Fibroblast of skin of left quadriceps (primary cell): ENCODE measurements around the gene SLC24A2.
"Not testable (repeated sequence)": the region's sequence is repeated elsewhere in the genome, so short reads cannot be mapped to it uniquely, and the experiment has no call there.

Experiments
- DNase-seq, 2 experiments: peaks; one replicate each; pipeline ENCODE4 v3.0.0-alpha.2; 2013; ENCODE audit warnings: low read depth in 2 of 2

The SLC24A2 gene

DNA sequence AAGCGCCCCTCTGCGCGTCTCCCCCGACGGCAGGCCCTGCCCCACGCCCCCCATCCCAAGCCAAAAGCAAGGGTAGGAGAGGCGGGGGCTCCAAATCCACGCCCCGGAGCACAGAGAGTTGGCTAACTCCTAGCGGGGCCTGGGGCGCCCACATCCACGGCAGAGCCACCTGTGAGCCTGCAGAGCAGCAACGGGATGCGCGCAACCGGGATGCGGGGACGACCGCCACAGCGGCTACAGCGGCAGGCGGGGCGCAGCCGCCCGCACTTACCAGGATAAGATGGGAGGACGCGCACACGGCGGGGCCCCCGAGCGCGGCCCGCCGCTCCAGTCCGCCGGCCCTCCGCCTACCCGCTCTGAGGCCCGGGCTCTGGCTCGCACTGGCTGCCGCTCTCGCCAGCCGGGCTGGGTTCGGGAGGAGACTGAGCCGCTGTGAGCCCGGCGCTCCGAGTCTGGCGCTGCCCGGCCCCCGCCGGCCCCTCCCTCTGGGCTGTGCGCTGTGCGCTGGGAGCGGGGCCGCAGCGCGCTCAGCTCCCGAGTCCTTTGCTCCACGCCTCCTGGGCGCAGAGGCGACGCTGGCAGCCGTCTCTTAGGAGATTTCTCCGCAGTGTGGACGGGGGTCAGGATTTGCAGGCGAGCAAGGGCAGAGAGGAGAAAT is at the start of gene SLC24A2:
Gene SLC24A2, minus strand, starts transcription at position 424 of the 658 bp plus-strand sequence.
- no peak for DNase-seq

DNA sequence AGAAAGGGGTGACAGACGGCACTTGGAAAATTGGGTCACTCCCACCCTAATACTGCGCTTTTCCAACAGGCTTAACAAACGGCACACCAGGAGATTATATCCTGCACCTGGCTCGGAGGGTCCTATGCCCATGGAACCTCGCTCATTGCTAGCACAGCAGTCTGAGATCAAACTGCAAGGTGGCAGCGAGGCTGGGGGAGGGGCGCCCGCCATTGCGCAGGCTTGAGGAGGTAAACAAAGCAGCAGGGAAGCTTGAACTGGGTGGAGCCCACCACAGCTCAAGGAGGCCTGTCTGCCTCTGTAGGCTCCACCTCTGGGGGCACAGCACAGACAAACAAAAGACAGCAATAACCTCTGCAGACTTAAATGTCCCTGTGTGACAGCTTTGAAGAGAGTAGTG is 44.5 kb upstream of the SLC24A2 start:
- DNase-seq: not testable (repeated sequence)

DNA sequence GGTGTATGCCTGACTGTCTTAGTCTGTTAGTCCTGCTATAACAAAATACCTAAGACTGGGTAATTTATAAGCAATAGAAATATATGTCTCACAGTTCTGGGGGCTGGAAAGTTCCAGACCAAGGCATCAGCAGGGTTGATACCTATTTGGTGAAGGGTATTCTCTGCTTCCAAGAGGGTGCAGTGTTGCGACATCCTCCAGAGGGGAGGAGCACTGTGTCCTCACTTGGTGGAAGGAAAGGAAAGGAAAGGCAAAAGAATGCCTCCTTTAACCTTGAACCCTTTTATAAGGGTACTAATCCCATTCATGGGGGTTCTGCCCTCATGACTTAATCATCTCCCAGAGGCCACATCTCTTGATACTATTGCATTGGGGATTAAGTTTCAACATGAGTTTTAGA is 42.0 kb upstream of the SLC24A2 start:
- DNase-seq: no peak

DNA sequence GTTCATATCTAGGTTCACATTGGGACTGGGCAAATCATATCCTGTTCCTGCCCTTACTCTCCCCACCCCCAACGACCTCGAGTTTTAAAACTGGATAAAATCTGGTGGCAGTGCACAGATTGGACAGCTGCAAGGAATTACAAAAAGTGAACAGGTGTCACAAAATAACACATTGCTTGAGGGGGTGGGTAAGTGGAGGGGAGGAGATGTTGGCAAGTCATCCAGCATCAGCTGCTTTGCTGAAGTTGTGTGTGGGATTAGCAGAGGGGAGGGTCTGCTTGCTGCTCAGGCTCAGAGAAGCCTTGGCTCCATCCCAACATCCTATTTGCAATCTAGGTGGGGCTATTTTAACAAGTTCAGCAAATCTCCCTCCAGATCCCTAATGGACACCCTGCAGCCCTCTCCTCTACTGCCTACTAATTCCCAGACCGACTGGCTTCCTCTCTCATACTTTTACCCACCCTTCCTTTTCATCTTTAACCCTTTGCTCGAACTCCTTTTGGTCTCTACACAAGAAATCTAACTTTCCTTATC is 39.8 kb upstream of the SLC24A2 start:
- DNase-seq: no peak

DNA sequence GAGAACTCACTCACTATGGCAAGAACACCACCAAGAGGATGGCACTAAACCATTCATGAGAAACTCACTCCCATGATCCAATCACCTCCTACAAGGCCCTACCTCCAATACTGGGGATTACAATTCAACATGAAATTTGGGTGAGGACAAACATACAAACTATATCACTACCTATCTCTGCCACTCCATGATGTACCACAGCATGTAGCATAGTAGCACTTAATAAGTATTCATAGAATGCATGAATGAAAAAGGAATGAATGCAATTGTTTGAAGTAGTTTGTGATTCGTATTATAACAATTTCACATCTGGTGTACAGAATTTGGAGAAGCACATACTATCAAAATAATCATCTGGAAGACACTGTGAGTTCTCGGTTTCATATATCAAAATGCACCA is 27.9 kb upstream of the SLC24A2 start:
- no peak for DNase-seq

DNA sequence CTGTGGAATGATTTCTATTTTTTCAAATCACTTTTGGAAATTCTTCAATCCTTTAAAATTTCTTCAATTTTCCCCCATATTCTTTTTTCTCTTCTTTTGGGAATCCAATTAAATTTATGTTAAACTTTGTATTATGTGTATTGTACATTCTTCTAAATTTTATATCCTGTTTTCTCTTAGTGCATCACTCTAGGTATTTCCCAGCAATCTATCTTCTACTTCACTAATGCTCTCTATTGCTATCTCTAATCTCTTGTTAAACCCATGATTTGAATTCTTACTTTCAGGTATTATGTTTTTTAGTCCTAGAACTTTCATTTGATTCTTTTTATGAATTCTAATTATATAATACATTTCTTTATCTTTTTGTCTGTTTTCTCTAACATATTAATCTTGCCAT is 23.4 kb upstream of the SLC24A2 start:
- DNase-seq: no peak

DNA sequence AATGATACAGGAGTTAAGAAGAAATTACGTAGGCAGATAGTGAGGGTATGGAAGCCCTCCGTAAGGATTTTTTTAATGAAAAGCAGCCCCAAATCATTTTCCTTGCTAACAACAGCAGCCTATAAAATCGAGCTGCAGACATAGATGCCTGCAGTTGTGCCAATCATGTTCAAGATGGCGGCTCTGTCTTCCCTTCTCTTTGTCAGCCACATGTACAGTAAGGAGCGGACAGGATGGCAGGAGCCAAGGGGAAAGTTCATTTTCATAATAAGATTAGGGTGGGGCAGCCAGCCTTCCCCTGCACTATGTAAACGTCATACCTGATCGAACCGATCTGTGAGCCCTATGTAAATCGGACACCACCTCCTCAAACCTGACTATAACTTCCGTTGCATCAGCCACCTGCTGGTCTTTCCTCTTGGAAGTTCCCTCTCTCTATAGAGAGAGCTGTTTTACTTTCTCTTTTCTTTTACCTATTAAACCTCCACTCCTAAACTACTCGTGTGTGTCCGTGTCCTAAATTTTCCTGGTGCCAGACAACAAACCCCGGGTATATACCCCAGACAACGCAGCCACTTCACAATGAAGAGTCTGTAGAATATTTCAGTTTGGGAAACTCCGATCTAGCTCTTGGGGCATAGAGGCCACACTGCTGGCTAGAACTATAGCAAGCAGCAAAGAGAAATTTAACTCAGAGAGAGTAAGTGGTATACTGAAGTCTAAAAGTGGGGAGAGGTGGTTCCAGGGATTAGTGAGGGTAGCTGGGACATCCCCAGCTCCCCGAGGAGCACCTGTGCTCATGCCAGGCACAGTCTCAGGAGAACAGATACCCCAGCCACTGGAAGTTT is 20.8 kb upstream of the SLC24A2 start:
- DNase-seq: no peak

DNA sequence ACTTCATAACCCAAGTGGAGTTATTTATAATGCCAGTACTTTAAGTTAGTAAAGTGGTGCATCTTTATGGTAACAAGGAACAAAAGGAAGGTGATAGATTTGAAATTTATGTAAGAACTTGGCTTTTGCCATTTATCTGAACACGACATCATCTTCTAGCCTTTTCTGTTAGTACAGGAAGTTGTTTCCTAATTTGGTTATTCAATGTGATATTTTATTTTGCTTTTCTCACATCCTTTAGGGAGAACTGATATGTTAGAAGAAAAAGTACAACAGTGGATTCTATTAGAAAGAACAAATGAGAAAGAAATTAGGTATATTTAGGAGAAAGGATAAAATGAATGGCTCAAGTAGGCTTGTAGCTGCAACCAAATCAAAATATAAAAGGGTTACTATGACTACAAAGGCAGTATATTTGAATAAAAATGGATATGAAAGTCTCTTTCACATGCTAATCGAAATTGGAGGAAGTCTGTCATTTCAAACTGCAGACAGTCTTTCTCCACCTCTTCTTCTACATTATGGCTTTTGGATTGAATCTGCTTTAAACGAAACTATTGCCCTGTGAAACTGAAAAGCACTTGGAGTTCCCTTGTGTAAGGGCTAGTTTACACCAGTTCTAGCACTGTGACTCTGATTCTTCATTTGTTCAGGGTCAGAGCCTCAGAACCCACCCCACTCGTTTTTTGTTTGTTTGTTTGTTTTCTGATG is 18.5 kb upstream of the SLC24A2 start:
- no peak for DNase-seq

DNA sequence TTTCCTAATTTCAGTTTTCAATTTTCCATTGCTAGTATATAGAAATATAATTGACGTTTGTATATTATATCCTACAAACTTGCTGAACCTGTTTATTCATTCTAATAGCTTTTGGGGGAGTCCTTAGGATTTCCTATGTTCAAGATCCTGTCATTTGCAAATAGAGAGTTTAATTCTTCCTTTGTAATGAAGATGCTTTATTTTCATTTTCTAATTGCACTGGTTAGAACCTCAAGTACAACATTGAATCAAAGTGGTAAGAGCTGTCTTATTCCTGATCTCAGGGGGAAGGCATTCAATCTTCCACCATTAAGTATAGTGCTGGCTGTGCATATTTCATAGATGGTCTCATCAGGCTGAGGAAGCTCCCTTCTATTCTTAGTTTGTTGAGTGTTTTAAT is 15.6 kb upstream of the SLC24A2 start:
- DNase-seq: no peak

DNA sequence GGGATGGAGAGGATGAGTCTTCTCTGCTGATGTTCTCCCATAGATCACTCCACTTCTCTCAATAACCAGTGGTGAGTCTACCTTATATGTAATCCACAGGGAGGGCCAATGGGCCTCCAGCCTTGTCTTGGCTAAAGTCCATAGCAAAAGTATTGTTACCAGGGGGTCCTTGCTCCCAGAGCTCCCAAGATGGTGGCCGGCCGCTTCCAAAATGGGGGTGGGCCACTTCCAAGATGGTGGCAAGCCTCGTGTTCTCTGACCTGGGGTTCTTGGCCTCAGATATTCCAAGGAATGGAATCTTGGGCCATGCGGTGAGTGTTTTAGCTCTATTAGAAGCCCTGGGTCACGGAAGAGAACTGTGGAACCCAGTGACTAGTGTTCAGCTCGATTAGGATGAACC is 12.0 kb upstream of the SLC24A2 start:
- no peak for DNase-seq

DNA sequence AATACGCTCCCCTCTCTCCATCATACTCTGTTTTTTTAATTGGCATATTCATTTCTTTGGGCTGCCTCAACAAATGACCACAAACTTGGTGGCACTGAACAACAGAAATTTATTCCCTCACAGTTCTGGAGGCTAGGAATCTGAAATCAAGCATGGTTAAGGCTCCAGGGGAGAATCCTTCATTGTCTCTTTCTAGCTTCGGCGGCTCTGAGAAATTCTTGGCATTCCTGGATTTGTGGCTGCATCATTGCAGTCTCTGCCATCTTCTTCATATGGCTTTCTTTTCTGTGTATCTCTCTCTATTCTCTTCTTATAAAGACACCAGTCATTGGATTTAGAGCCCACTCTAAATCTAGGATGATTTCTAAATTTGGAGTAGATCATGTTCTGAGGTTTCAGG is 10.9 kb upstream of the SLC24A2 start:
- DNase-seq: no peak

DNA sequence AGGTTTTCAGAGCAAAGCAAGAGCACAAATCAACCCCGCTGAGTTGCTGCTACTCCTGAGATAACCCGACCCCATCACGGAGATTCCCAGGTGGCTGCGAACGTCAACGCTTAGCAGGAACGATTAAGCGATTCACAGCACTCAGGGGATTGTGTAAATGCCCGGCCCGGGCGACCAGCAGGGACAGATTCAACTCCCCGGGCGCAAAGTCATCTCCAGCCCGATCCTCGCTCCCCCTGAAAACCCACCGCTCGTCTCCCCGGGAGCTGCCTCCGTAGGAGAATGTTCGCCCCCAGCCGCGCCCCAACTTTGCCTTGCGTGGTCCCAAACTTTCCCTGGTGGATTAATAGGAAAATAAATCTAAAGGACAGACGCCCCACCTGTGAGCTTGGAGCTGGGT is 685 bp downstream of the SLC24A2 start:
- no peak for DNase-seq

DNA sequence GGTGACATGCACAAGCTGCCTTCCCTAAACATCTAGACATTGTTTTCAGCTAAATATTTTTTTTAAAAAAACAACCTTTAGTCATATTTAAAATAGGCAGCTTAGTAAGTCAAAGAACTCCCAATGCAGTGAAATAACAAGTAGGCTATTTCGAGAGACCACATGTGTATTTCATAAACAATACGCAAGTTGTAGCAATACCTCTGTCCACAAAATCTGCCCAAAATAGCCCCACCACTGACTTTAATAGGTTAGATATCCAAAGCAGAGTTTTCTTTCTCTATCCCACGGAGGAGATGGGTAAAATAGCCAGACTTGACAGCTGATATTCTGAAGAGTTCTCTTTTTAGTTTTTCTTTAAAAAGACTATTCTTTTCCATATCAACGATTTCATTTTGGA is 1.2 kb downstream of the SLC24A2 start:
- no peak for DNase-seq

DNA sequence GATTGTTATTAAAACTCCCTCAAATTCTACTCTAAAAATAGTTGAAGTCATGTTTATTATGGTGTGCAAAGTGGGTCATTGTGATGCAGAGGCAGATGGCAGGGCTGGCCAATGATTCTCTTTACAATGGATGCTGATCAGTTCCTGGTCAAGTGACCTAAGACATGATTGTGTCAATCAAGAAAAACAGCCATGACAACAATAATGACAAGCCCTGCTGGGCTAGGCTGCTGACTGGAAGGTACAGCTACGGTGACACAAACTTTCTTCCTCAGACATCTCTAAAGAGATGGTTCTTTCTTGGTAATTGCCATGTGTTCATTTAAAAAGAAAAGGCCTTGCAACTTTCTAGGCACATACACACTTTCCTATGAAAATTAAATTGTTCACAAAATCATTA is 3.6 kb downstream of the SLC24A2 start:
- no peak for DNase-seq

DNA sequence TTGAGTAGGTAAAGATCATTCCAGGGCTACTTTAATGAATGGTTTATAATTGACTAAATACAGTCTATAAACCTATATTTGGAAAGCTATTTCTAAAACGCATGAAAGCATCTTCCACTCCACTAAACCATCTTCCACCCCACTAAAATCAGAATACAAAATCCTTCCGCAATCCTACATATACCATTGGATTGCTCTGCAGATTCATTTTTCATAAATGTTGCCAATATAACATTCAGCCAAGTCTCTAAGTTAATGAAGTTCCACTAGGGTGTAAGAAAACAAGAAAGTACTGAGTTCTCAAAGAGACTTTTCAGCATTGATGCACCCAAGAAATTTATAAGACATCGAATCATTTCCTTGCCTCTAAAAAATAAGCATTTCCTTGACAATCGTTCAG is 4.7 kb downstream of the SLC24A2 start:
- DNase-seq: no peak

DNA sequence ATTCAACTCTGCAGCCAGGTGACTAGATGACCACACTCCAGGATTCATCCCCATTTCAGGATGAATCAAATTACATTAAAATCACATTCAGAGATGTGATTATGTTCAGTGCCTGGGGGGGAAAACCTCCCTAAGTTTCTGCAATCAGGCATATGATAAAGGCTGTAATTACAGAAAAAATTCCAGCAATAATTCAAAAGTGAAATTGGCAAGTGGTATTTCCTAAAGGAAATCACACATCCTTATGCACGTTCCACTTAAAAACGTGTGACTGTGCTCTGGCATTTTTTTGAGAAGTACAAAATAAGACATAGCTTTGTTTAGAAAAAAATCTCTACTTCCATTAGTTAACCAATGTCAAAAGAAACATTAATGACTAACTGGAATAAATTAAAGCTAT is 5.3 kb downstream of the SLC24A2 start:
- no peak for DNase-seq

DNA sequence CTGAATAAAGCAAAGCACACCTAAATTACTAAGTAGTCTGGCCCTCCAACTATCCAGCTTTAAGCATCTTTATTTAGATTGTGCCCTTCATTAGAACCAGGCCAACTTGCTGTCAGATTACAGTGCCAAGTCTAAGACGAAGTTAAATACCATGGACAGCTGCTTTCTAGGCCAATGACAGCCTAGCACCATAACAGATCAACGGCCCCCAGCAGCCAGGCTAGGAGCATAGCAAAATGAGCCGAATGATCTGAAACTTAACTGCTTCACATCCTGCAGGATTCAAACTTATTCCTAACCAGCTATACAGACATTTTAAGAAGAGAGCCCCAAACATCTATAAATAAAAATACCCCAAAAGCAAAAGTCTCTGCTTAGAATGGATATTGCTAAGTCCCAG is 6.8 kb downstream of the SLC24A2 start:
- DNase-seq: no peak

DNA sequence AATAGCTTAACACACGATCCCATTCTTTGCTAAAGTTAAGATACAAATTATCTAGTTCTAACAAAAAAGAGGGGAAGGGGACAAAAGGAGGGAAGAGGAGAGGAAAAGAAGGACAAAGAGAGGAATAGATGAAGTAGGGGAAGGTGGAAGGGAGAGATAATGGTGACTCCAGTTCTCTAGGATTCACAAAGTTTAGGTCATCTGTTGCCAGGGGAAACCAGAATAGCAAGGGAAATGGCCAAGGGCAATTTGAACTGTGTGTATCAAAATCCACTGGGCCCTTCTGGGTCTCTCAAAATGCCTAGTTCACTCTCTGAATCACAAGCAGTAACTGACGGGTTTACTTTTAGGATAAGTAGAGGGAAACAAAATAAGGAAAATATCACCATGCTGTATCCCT is 7.6 kb downstream of the SLC24A2 start:
- no peak for DNase-seq

DNA sequence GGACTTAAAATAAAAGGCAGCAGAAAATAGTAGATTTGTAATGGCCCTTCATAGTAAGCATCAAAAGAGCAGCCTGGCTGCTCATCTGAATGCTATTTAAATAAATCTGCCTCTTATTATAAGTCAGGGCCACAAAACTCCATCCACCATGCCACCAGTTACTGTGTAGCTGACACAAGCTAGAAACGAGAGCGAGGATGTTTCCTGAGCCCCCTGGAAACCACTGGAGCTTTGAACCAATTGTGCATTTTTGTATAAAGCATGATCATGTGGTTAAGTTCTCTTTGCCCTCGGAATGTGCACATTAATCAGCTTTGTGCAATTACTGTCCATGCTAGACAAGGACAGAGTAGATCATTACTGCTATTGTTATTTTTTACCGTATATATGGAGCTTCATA is 17.4 kb downstream of the SLC24A2 start:
- DNase-seq: no peak

DNA sequence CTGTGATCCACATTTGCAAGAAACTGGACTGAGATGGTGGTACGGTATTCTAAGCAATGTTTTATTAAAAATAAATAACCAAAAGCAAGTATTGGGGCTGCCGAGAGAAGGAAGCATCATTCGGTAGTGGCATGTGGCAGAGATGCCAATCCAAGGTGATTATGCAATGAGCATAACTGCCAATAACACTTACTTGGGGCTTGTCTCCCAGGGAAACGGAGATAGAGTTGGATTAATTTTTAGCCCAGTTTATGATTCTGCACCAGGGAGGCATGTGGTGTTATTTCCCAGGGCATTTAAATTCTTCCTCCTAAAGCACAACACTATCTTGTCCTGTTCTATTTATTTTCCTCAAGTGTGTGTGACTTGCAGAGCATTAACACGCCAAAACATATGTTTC is 17.9 kb downstream of the SLC24A2 start:
- DNase-seq: no peak

DNA sequence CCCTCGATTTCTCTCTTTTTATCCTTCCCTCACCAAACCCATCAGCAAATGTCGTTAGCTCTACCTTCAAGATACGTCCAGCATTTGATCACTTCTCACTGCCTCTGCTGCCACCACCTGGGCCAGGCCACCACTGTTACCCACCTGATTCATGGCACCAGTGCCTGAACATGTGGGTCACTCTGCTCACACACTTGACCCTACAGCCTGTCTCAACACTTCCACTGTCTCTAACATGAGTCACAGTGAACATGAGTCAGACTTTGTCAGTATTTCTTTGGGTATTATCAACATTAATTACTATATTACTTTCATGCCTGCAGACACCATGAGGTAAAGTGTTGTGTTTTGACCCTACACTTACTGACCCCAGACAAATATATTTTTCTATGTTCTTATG is 19.6 kb downstream of the SLC24A2 start:
- no peak for DNase-seq

DNA sequence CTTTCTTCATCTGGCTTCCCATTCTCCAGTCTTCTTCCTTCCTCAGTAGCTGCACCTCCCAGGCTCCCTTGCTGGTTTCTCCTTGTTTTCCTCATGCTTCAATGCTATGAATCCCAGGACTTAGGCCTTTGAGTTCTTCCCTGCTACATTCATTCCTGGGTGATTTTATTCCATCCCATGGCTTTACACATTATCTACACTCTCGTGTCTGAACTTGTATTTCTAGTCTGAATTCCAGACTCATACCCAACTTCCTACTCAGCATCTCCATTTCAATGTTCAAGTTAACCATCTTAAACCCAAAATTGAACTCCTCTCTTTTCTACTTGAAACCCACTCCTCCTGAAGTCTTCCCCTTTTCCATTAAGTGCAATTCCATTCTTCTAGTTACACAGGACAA is 20.0 kb downstream of the SLC24A2 start:
- DNase-seq: no peak

DNA sequence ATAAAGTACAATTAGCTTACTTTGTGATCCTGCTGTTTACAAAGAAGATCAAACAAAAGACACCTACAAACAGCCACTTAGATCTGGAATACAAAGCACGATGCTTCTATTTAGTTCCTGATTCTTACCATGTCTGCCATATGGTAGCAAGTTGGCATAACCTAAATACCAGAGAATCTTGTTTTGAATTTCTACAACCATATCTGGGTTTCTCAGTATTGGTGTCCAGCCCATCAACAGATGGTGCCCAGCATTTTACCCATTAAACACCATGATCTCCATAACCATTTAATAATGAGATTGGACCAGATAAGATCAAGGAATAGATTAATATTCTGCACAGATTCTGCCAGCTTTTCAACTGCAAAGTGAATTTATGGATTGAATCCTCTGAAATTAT is 29.8 kb downstream of the SLC24A2 start:
- DNase-seq: no peak
